LoVo (cell line): ENCODE data around the gene RASL10A.

Experiments
- DNase-seq: peaks from one replicate; pipeline ENCODE4 v3.0.0-alpha.2; 2016; ENCODE audit warnings: low spot score

Gene RASL10A

DNA sequence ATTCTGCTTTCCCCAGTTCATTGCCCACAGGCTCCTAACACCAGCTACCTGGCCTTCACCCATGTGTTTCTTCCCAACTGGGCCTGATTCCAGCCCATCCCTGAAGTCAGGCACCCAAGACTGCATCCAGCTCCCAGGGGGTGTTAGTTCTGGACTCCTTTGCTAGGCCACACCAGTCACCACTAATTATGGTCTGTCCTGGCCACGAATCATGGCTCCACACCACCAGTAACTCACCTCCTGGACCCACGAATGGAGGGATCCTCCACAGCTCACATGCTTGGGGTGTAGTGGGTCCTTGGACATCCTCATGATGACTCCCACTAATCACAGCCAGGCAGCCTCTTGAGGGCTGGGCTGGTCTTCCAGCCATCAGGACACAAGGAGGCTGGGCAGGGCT is 3.6 kb upstream of the RASL10A start:
- no peak for DNase-seq

DNA sequence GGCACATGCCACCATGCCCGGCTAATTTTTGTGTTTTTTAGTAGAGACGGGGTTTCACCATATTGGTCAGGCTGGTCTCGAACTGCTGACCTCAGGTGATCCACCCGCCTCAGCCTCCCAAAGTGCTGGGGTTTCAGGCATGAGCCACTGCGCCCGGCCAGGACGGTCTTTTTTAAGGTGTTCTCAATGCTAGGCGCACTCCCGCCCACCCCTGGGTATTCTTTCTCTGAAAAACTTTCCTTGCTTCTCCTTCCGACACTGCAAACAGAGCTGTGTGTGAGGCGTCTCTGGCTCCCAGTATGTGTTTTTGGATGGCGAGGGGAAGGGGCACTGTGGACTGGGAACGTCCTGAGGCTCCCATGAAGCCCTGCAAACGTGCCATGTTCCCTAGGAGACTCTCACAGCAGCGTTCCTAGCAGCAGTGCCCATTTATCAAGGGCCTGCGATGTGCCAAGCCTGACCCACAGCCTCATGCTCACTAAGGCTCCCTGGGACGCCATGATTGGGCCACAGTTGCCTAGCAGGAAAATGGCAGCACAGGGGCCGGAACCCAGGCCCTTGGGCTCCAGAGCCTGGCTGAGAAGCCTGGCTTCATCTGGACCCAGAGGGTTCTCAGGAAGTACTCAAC is 2.4 kb upstream of the RASL10A start:
- no peak for DNase-seq

DNA sequence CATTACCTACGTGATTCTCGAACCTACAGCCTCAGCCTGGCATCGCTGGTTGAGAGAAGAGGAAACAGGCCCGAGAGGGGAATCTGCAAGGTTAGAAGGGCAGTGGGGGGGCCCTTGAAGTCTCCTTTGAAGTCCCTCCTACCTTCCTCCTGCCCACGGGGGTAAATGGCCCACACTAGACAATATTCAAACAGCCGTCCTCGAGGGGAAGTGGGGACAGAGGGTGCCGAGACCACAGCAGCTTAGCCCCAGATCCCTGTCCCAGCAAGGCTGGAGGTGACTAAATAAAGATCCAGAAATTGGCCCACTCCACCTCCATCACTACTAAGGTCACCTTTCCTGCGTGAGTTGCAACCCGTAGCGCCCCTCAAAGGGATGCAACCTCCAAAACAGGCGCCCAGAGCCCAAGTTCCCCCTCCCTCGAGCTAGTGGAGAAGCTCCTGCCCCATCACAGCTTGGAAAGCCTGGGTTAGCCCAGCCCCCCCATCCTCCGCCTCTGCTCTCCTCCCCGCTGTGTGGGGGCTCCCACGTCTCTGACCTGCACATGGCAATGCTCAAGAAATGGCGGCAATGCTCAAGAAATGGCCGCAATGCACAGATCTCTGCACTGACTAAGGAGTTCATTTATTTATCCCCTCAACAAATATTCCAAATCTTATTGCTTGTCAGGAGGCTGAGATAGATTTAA is 788 bp upstream of the RASL10A start:
- no peak for DNase-seq

DNA sequence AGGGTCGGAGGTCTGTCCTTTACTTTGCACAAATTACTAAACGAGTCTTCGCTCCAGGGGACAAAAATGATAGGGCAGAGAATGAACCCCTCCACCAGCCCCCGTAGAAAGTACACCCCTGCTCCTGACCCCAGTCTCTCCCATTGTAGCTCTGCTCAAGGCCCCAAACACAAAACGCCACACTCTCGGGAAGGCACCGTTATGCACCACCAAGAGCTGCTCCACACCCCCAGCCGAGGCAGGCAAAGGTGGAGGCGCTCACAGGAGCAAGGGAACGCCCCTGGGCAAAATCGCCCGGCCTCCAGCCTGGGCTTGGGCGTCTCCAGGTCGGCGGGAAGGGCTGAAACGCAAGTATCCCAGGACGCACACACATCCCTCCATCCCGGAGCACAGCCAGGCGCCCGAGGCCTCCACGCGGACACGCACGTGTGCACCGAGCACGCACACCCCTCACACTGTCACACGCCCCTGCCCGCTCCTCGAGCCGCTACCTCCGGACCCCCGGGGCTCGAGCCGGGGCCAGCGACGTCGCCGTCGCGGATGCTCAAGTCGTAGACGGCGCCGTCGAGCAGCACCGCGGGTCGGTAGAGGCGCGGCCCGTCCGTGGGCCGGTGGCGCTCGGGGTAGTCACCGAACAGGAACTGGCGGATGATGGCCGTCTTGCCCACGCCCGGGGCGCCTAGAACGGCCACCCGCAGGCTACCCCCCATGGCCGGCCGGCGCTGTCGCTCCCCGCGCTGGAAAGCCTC is 786 bp downstream of the RASL10A start:
- DNase-seq = no peak

- DNase-seq = no peak
Measured at GRCh38 chr22:29313576-29314466, 1.7 kb downstream of the RASL10A start.

GRCh38 chr22:29313126-29313575 is 2.3 kb downstream of the RASL10A start:
- no peak for DNase-seq

- DNase-seq = no peak
Measured at GRCh38 chr22:29312218-29313125, 3.0 kb downstream of the RASL10A start.

DNA sequence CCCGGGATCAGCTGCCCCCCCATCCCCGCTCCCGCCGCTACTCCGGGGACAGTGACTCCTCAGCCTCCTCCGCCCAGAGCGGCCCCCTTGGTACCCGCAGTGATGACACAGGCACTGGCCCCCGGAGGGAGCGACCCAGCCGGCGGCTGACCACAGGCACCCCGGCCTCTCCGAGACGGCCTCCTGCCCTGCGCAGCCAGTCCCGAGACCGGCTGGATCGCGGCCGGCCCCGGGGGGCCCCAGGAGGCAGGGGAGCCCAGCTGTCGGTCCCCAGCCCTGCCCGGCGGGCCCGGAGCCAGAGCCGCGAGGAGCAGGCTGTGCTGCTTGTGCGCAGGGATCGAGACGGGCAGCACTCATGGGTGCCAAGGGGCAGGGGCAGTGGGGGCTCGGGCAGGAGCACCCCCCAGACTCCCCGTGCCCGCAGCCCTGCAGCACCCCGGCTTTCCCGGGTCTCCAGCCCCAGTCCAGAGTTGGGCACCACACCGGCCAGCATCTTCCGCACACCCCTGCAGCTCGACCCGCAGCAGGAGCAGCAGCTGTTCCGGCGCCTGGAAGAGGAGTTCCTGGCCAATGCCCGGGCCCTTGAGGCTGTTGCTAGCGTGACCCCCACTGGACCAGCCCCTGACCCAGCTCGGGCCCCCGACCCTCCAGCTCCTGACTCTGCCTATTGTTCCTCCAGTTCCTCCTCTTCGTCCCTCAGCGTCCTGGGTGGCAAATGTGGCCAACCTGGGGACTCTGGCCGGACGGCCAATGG is 3.9 kb downstream of the RASL10A start:
- no peak for DNase-seq

DNA sequence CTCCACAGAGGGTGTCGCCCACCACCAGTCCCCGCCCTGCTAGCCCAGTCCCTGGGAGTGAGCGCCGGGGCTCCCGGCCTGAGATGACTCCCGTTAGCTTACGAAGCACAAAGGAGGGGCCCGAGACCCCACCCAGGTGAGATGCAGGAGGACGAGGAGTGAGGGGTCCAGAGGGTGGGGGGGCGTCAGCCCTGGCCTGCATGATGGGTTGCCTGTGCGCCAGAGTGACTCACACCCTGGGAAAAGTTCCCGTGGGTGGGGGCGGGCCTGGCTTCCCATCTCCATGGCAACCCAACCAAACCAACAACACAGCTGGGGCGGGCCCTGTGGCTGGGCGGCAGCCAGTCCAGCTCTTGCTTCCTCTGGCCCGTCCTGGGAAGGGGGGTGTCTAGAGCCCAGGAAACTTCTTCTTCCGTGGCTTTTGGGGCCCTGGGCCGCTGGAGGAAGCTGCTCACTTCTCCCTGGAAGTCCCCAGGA is 4.6 kb downstream of the RASL10A start:
- DNase-seq = no peak

GRCh38 chr22:29310065-29310862 is 5.2 kb downstream of the RASL10A start:
- DNase-seq = no peak

GRCh38 chr22:29309332-29310064 is 6.0 kb downstream of the RASL10A start:
- DNase-seq = no peak

DNA sequence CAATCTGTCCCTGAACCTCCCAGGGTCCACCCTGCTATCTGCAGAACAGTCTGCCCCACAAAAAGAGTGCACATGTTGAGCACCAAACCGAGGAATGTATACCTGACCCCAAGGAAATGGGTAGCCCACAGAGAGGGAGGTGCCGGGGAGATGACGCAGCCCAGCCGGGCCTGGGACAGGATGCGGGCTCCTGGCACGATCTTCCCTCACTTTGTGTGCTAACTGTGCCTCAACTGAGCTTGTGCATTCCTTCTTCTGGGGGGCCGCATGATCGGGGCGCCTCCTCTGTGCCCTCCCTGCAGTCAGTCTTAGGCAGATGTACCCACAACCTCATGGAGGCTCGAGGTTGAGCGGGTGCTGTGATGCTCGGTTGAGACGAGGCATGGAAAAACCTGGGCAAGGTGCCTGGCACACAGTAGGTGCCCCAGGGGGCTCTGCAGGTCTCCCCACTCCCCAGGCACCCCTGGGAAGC is 6.7 kb downstream of the RASL10A start:
- DNase-seq = no peak

DNA sequence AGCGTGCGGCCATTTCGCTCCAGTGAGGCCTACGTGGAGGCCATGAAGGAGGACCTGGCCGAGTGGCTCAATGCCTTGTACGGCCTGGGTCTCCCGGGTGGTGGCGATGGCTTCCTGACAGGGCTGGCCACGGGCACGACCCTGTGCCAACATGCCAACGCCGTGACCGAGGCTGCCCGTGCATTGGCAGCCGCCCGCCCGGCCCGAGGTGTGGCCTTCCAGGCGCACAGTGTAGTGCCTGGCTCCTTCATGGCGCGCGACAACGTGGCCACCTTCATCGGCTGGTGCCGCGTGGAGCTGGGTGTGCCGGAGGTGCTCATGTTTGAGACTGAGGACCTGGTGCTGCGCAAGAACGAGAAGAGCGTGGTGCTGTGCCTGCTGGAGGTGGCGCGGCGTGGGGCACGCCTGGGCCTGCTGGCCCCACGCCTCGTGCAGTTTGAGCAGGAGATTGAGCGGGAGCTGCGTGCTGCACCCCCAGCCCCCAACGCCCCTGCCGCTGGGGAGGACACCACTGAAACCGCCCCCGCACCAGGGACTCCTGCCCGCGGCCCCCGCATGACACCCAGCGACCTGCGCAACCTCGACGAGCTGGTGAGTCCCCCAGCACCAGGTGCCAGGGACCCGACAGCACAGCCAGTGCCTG is 7.2 kb downstream of the RASL10A start:
- DNase-seq = no peak

DNA sequence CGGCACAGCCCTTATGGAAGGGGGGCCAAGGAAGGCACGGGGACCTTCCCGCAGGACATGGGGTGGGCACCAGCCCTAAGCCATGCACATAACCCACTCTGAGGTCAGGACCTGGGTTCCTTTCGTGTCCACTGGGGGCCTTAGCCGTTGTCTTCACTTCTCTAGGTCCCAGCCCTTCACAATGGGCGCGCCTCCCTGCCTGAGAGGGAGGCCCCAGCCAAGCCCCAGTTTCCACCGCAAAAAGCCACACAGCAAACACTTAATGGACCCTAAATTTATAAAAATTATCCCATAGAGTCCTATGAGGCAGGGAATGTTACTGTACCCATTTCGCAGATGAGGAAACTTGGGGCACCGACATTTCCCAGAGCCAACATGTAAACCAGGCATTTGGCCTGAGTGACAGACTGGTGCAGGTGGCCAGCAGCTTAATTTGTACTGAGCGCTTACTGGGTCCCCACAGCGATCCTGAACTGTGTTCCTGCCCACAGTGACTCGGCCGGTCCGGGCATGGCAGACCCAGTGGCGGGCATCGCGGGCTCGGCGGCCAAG is 7.8 kb downstream of the RASL10A start:
- no peak for DNase-seq

- DNase-seq = peak; percentile 83
Measured at GRCh38 chr22:29306835-29307595, 8.5 kb downstream of the RASL10A start.

DNA sequence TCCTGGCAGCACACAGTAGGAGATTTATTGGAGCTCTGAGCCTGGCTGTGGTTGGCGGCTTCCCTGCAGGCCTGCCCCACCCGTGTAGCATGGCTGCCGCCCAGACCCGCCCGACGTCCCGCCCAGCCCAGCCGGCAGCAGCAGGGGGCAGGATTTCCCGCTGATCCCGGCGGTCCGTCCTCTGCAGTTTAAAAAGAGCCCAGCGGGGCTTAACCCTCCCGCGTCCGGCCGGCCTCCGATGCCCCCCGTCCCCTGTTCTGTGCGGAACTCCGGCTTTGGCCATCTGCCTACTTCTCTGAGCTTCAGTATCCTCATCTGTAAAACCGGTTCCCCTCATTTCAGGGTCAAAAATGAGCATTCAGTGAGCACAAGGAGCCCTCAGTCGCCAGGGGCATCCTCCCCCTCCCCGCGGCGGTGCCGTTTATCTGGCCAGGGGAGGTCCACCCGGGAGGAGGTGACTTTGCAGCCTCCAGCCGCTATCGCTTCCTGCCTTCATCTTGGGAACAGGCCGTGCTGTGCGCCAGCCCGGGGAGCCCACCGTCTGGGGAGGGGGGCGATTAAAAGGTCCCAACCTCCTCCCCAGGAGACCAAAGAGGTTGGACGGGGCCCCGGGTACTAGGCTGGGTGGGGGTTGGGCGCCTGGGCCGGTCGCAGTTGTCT is 9.2 kb downstream of the RASL10A start, which contains the start of gene GAS2L1:
GAS2L1 (plus strand) TSS at position 476 of the 660 bp plus-strand sequence. CDS start 1,456 bp downstream, outside the sequence.
- DNase-seq = peak; percentile 84
